Hepatocyte (in vitro differentiated cells): ENCODE measurements around the gene CEMIP2. TPM values are rescaled to one million over a fixed set of nuclear protein-coding genes. Genes with fewer than 3 reads are reported as not detected.

ENCODE experiments used
- DNase-seq: peaks from one replicate; pipeline ENCODE4 v3.0.0-alpha.2; 2016; ENCODE audit warnings: low spot score
- H2AFZ ChIP-seq: fragments of 200-600 bp; sonication (generic); 2 replicates; pipeline ENCODE4 v1.6.0; 2016; ENCODE audit warnings: antibody characterized with exemption, mild to moderate bottlenecking
- H3K27ac ChIP-seq: fragments of 200-600 bp; sonication (generic); 2 replicates; pipeline ENCODE4 v1.5.1; 2016; ENCODE audit warnings: mild to moderate bottlenecking
- H3K27me3 ChIP-seq: fragments of 200-600 bp; sonication (generic); 2 replicates; pipeline ENCODE4 v1.6.1; 2016
- H3K36me3 ChIP-seq: fragments of 200-600 bp; sonication (generic); replicated peaks from 2 replicates; pipeline ENCODE4 v1.5.1; 2016; ENCODE audit warnings: low read depth; ENCODE audit not compliant: insufficient read depth
- H3K4me1 ChIP-seq: fragments of 200-600 bp; sonication (generic); 2 replicates; pipeline ENCODE4 v1.5.1; 2016; ENCODE audit warnings: mild to moderate bottlenecking, moderate library complexity; ENCODE audit not compliant: insufficient read depth
- H3K4me2 ChIP-seq: fragments of 200-600 bp; sonication (generic); 2 replicates; pipeline ENCODE4 v1.6.0; 2016
- H3K4me3 ChIP-seq: fragments of 200-600 bp; sonication (generic); 2 replicates; pipeline ENCODE4 v1.5.1; 2016; ENCODE audit warnings: mild to moderate bottlenecking
- H3K79me2 ChIP-seq: fragments of 200-600 bp; sonication (generic); 2 replicates; pipeline ENCODE4 v1.6.0; 2017; ENCODE audit warnings: mild to moderate bottlenecking
- H3K9me2 ChIP-seq: fragments of 200-600 bp; sonication (generic); replicated peaks from 2 replicates; pipeline ENCODE4 v1.6.0; 2017; ENCODE audit warnings: mild to moderate bottlenecking; ENCODE audit not compliant: insufficient read depth
- H3K9me3 ChIP-seq: fragments of 200-600 bp; sonication (generic); 2 replicates; pipeline ENCODE4 v1.5.1; 2016; ENCODE audit warnings: low read depth, mild to moderate bottlenecking
- H4K20me1 ChIP-seq: fragments of 200-600 bp; sonication (generic); 2 replicates; pipeline ENCODE4 v1.6.0; 2016; ENCODE audit warnings: mild to moderate bottlenecking; ENCODE audit not compliant: insufficient read depth, poor library complexity, severe bottlenecking
- EZH2 ChIP-seq: fragments of 200-600 bp; sonication (generic); IDR thresholded peaks from 2 replicates; pipeline ENCODE4 v1.6.1; 2016; ENCODE audit warnings: antibody characterized with exemption, mild to moderate bottlenecking, borderline replicate concordance
- EZH2phosphoT487 ChIP-seq: fragments of 200-600 bp; sonication (generic); IDR thresholded peaks from one replicate; pipeline ENCODE4 v1.6.1; 2018; ENCODE audit warnings: antibody characterized with exemption, mild to moderate bottlenecking, low read depth, moderate library complexity; ENCODE audit not compliant: unreplicated experiment, severe bottlenecking
- WGBS: methylation state at CpG from one replicate; pipeline ENCODE4 v1.1.6; 2016; ENCODE audit warnings: low lambda C conversion rate; ENCODE audit errors: missing lambda C conversion rate; 5-methylcytosine and 5-hydroxymethylcytosine counted together
- polyA plus RNA-seq: library from polyadenylated mRNA; unstranded; fragments of >200 nt; fragmentation: Nextera tagmentation; extraction: Ambion mirVana; gene quantifications from 2 replicates; pipeline ENCODE4 v1.2.1, GENCODE V29; 2016
- total RNA-seq: library from RNA; depleted of rRNA; stranded (reverse); fragments of >200 nt; gene quantifications from 2 replicates; pipeline ENCODE4 v1.2.3, GENCODE V29; 2014
- TF ChIP-seq, protein P1 (sequence below): fragments of 200-600 bp; sonication (generic); IDR thresholded peaks from 2 replicates; pipeline ENCODE4 v1.5.1; 2016; ENCODE audit warnings: antibody characterized with exemption, mild to moderate bottlenecking; ENCODE audit not compliant: poor library complexity

The CEMIP2 gene
- total and polyA plus RNA-seq, 2 experiments from 2014 or later, result 45.2 to 94.2 TPM

DNA sequence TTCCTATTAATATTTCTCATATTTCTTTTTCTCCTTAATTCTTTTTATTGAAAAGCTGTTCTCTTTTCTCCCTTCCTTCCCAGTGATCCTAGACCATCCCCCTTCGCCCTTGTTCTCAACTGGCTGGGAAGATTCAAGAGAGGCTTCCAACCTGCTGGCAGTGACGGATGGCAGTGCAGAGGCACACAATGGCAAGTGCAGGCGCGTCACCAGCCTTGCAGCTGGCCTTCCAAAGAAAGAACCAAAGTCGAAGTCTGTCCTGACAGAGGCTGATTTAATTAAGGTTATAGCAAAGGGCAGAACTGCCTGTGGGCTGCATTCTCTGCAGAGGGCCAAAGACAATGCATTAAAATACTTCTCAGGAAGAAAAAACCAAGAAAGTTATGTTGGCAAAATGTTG lies 7.4 kb downstream of the CEMIP2 start:
- H3K4me1 ChIP-seq, result peaks cover 84% of the 10 kb centered on the region
- peaks cover 21% of the 10 kb centered on the region for H4K20me1 ChIP-seq
- peaks cover 95% of the 10 kb centered on the region for H3K79me2 ChIP-seq
- TF ChIP-seq, protein P1, sequence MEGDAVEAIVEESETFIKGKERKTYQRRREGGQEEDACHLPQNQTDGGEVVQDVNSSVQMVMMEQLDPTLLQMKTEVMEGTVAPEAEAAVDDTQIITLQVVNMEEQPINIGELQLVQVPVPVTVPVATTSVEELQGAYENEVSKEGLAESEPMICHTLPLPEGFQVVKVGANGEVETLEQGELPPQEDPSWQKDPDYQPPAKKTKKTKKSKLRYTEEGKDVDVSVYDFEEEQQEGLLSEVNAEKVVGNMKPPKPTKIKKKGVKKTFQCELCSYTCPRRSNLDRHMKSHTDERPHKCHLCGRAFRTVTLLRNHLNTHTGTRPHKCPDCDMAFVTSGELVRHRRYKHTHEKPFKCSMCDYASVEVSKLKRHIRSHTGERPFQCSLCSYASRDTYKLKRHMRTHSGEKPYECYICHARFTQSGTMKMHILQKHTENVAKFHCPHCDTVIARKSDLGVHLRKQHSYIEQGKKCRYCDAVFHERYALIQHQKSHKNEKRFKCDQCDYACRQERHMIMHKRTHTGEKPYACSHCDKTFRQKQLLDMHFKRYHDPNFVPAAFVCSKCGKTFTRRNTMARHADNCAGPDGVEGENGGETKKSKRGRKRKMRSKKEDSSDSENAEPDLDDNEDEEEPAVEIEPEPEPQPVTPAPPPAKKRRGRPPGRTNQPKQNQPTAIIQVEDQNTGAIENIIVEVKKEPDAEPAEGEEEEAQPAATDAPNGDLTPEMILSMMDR, result no peak
- TF ChIP-seq EZH2, result no peak
- TF ChIP-seq EZH2phosphoT487, result no peak
- H3K27ac ChIP-seq, result peak overlapping the region; percentile 74
- H3K36me3 ChIP-seq, result no peaks in the 10 kb centered on the region
- H3K27me3 ChIP-seq, result no peaks in the 10 kb centered on the region
- 60% methylated on average over 5 of the region's 5 CpGs for WGBS
- no peak for DNase-seq
- no peak overlapping the region for H2AFZ ChIP-seq
- peak overlapping the region; percentile 69 for H3K4me2 ChIP-seq
- H3K9me2 ChIP-seq, result no peaks in the 10 kb centered on the region
- no peak overlapping the region for H3K4me3 ChIP-seq
- H3K9me3 ChIP-seq, result no peaks in the 10 kb centered on the region

DNA sequence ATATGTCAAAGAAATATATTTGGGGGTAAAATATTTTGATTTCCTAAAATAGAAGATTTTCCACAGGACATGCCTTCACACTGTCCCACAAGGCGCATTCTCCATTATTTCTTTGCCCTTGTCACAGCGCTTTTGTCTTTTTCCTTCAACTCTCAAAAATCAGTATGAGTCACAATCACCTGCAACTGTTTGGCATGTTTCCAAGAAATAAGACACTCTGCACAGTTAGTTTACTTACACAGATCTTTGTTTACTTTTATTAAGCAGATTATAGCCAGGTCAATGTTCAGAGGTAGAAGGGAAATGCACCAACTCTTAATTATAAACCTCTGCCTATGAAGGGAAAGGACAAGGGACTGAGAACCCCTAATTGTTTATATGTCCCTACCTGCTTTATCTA lies 9.5 kb downstream of the CEMIP2 start:
- peaks cover 70% of the 10 kb centered on the region for H3K4me1 ChIP-seq
- H4K20me1 ChIP-seq, result peaks cover 19% of the 10 kb centered on the region
- H3K79me2 ChIP-seq, result peaks cover 95% of the 10 kb centered on the region
- peak; percentile 77 for DNase-seq
- no peak overlapping the region for H2AFZ ChIP-seq
- H3K4me3 ChIP-seq, result no peak overlapping the region
- H3K9me2 ChIP-seq, result no peaks in the 10 kb centered on the region
- no peaks in the 10 kb centered on the region for H3K36me3 ChIP-seq
- H3K27ac ChIP-seq, result peak overlapping the region; percentile 79
- WGBS, result 38% methylated on average over 2 of the region's 2 CpGs
- H3K4me2 ChIP-seq, result peak overlapping the region; percentile 69
- no peaks in the 10 kb centered on the region for H3K27me3 ChIP-seq
- H3K9me3 ChIP-seq, result no peaks in the 10 kb centered on the region
- TF ChIP-seq EZH2 (no peak), EZH2phosphoT487 (no peak)
- TF ChIP-seq, protein P1, result no peak

DNA sequence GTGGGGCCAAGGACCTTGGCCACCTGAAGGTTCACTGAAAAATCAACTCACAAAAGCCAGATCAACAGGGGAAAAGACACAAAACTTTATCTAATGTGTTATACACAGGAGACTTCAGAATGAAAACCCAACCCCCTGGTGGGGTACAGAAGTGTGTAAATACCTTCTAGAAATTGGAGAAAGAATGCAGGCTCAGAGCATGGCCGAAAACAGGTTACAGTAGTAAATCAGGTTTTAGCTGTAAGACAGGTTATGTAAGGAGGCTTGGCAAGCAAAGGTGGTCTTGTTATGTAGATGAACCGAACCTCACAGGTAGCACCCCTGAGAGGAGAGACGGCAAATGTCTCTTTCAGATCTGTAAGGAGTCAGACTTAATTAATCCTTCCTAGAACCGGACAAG lies 10.0 kb downstream of the CEMIP2 start:
- peaks cover 66% of the 10 kb centered on the region for H3K4me1 ChIP-seq
- H3K4me3 ChIP-seq, result no peak overlapping the region

More for the DNA sequence above, 10.0 kb downstream of the CEMIP2 start:
- H2AFZ ChIP-seq, result no peak overlapping the region
- no peaks in the 10 kb centered on the region for H3K36me3 ChIP-seq
- 39% methylated on average over 4 of the region's 4 CpGs for WGBS
- TF ChIP-seq, protein P1, result no peak
- TF ChIP-seq EZH2, result no peak
- TF ChIP-seq EZH2phosphoT487, result no peak
- H3K79me2 ChIP-seq, result peaks cover 95% of the 10 kb centered on the region
- H4K20me1 ChIP-seq, result peaks cover 19% of the 10 kb centered on the region
- peak overlapping the region; percentile 79 for H3K27ac ChIP-seq
- H3K4me2 ChIP-seq, result peak overlapping the region; percentile 69
- H3K27me3 ChIP-seq, result no peaks in the 10 kb centered on the region
- DNase-seq, result no peak
- H3K9me2 ChIP-seq, result no peaks in the 10 kb centered on the region
- no peaks in the 10 kb centered on the region for H3K9me3 ChIP-seq
